Keratinocyte (primary cell): ENCODE results near the gene VPS33B. TPM values are rescaled to one million over a fixed set of nuclear protein-coding genes. Genes with fewer than 3 reads are reported as not detected.

Experiments
- DNase-seq: peaks from one replicate; pipeline ENCODE4 v3.0.0-alpha.2; 2011; ENCODE audit warnings: low read depth, missing footprints, low spot score
- FAIRE-seq: peaks from 2 replicates; lab custom pipeline; 2011; peaks lifted over from hg19 to GRCh38; lab: Jason Lieb, UNC
- H2AFZ ChIP-seq: 2 replicates; pipeline ENCODE4 v1.6.0; 2012; ENCODE audit warnings: low read length, control low read depth, inconsistent platforms; ENCODE audit not compliant: control insufficient read depth
- H3K27ac ChIP-seq: 2 replicates; pipeline ENCODE4 v1.5.1; 2011; ENCODE audit warnings: low read length; ENCODE audit not compliant: control insufficient read depth, insufficient read depth
- H3K27me3 ChIP-seq: 3 replicates; pipeline ENCODE4 v1.6.0; 2011; ENCODE audit warnings: low read length; ENCODE audit not compliant: control insufficient read depth, insufficient read depth; ENCODE audit errors: extremely low read depth
- H3K36me3 ChIP-seq, 2 experiments: 2 replicates in 1 of 2; 3 replicates in 1 of 2; pipeline ENCODE4 v1.5.1; 2011; ENCODE audit warnings: low read length in 2 of 2, mild to moderate bottlenecking in 1 of 2; ENCODE audit not compliant: control insufficient read depth in 2 of 2, insufficient read depth in 2 of 2; ENCODE audit errors: extremely low read depth in 1 of 2
- H3K4me1 ChIP-seq: 3 replicates; pipeline ENCODE4 v1.5.1; 2011; ENCODE audit warnings: low read length; ENCODE audit not compliant: control insufficient read depth, insufficient read depth; ENCODE audit errors: extremely low read depth
- H3K4me2 ChIP-seq: 3 replicates; pipeline ENCODE4 v1.6.0; 2011; ENCODE audit warnings: low read depth, low read length; ENCODE audit not compliant: control insufficient read depth, insufficient read depth; ENCODE audit errors: extremely low read depth
- H3K4me3 ChIP-seq, 3 experiments: fragments of 200-600 bp in 1 of 3; sonication (generic) in 1 of 3; 2 replicates in 2 of 3; 3 replicates in 1 of 3; pipeline ENCODE4 v1.5.1; 2011 to 2016; ENCODE audit warnings: low read length in 3 of 3, mild to moderate bottlenecking in 3 of 3, control low read depth in 2 of 3, inconsistent platforms in 1 of 3, low read depth in 1 of 3, mixed read lengths in 1 of 3, mixed run types in 1 of 3, moderate library complexity in 1 of 3; ENCODE audit not compliant: control insufficient read depth in 2 of 3, insufficient read depth in 2 of 3; ENCODE audit errors: extremely low read depth in 1 of 3
- H3K79me2 ChIP-seq: 2 replicates; pipeline ENCODE4 v1.6.0; 2012; ENCODE audit warnings: low read length; ENCODE audit not compliant: control insufficient read depth, insufficient read depth
- H3K9ac ChIP-seq: 3 replicates; pipeline ENCODE4 v1.6.0; 2011; ENCODE audit warnings: low read length; ENCODE audit not compliant: control insufficient read depth, insufficient read depth; ENCODE audit errors: extremely low read depth
- H3K9me1 ChIP-seq: 3 replicates; pipeline ENCODE4 v1.6.0; 2011; ENCODE audit warnings: low read length; ENCODE audit not compliant: control insufficient read depth, insufficient read depth; ENCODE audit errors: extremely low read depth
- H3K9me3 ChIP-seq: 2 replicates; pipeline ENCODE4 v1.5.1; 2012; ENCODE audit warnings: low read depth, low read length; ENCODE audit not compliant: control insufficient read depth
- H4K20me1 ChIP-seq: 3 replicates; pipeline ENCODE4 v1.6.0; 2011; ENCODE audit warnings: low read length; ENCODE audit not compliant: control insufficient read depth, insufficient read depth; ENCODE audit errors: extremely low read depth
- CTCF ChIP-seq, 3 experiments: IDR thresholded peaks in 1 of 3; conservative IDR thresholded peaks in 1 of 3; optimal IDR thresholded peaks in 1 of 3; 2 replicates in 2 of 3; 3 replicates in 1 of 3; pipeline versions ENCODE3 to v1.5.1; 2011; ENCODE audit warnings: low read length in 3 of 3, mild to moderate bottlenecking in 3 of 3, moderate library complexity in 2 of 3, control low read depth in 1 of 3, inconsistent platforms in 1 of 3; ENCODE audit not compliant: insufficient read depth in 2 of 3; ENCODE audit errors: extremely low read depth in 1 of 3
- EZH2 ChIP-seq: IDR thresholded peaks from one replicate; pipeline ENCODE4 v1.6.1; 2012; ENCODE audit warnings: inconsistent platforms, mild to moderate bottlenecking, low read length, moderate library complexity
- dilution Hi-C: fragments of 300-500 bp; cut with MboI; formaldehyde crosslinking; loops from one replicate; pipeline ENCODE4 v1.7.0; 2020; ENCODE audit warnings: low sequenced_read_pairs; ENCODE audit not compliant: extremely low pct_ligation_motif_present
- polyA plus RNA-seq, 5 experiments: library from polyadenylated mRNA; depleted of rRNA in 3 of 5; stranded (reverse) in 3 of 5; stranded (forward) in 1 of 5; unstranded in 1 of 5; fragments of >200 nt; gene quantifications; 1 replicate in 1 of 5; 2 replicates in 3 of 5; 3 replicates in 1 of 5; pipeline versions ENCODE4 v1.2.1 to v1.2.3, GENCODE V29; 2011 to 2012; ENCODE audit warnings: missing spikeins in 2 of 5, low read depth in 1 of 5, low replicate concordance in 1 of 5

The VPS33B gene
- polyA plus RNA-seq, 1 donor (not counting 4 experiments of a cell fraction or from before 2014, with no cell fraction given): 20.2 TPM

DNA sequence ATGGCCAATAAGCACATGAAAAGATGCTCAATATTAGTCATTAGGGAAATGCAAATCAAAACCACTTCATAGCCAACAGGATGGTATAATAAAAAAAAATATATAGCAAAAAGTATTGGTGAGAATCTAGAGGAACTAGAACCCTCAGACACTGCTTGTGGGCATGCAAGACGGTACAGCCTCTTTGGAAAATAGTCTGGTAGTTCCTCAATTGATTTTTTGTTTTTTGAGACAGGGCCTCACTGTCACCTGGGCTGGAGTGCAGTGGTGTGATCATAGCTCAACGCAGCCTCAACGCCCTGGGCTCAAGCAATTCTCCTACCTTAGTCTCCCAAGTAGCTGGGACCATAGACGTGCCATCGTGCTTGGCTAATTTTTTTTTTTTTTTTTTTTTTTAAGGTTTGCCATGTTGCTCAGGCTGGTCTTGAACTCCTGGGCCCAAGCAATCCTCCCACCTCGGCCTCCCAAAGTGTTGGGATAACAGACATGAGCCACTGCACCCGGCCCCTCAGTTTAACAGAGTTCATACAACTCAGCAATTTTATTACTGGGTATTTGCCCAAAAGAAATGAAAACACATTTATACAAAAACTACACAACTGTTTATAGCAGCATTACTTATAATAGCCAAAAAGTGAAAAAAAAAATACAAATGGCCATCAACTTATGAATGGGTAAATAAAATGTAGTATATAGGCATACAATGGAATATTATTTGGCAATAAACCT, 33.2 kb downstream of the VPS33B start:
- Histone ChIP-seq H3K9me3 (no peaks in the 10 kb centered on the region), H3K36me3 (peaks cover 0 to 6% of the 10 kb centered on the region in 2 experiments), H3K79me2 (peaks cover 97% of the 10 kb centered on the region), H3K4me1 (peaks cover 7% of the 10 kb centered on the region), H3K27me3 (no peaks in the 10 kb centered on the region), H4K20me1 (no peaks in the 10 kb centered on the region), H2AFZ (no peak overlapping the region), H3K4me3 (no peak overlapping the region), H3K4me2 (no peak overlapping the region), H3K9me1 (peaks cover 4% of the 10 kb centered on the region), H3K27ac (no peak overlapping the region), H3K9ac (no peak overlapping the region)
- no peak for TF ChIP-seq CTCF (optimal IDR thresholded peaks at IDR 0.05 in 1 of 3, IDR thresholded peaks at IDR 0.05 in 1 of 3, conservative IDR thresholded peaks at IDR 0.05 in 1 of 3; ENCODE audit: extremely low read depth in 1 of 3, insufficient read depth in 2 of 3, low read length in 3 of 3)
- no peak for TF ChIP-seq EZH2
- no peak for DNase-seq
- no peak for FAIRE-seq
- dilution Hi-C loops: no loop called here

GRCh38 chr15:90988296-90988695, 34.1 kb downstream of the VPS33B start:
- TF ChIP-seq EZH2 (no peak), CTCF (optimal IDR thresholded peaks at IDR 0.05 in 1 of 3, IDR thresholded peaks at IDR 0.05 in 1 of 3, conservative IDR thresholded peaks at IDR 0.05 in 1 of 3; ENCODE audit: extremely low read depth in 1 of 3, insufficient read depth in 2 of 3, low read length in 3 of 3) (no peak)
- H2AFZ ChIP-seq: no peak overlapping the region
- no peaks in the 10 kb centered on the region for H3K9me3 ChIP-seq
- FAIRE-seq: no peak
- H3K9ac ChIP-seq: no peak overlapping the region
- no peaks in the 10 kb centered on the region for H4K20me1 ChIP-seq
- peaks cover 93% of the 10 kb centered on the region for H3K79me2 ChIP-seq
- H3K4me1 ChIP-seq: peaks cover 7% of the 10 kb centered on the region
- no peaks in the 10 kb centered on the region for H3K27me3 ChIP-seq
- H3K27ac ChIP-seq: no peak overlapping the region
- no peak for DNase-seq
- H3K4me3 ChIP-seq: no peak overlapping the region
- H3K4me2 ChIP-seq: no peak overlapping the region
- peaks cover 4% of the 10 kb centered on the region for H3K9me1 ChIP-seq
- peaks cover 0 to 15% of the 10 kb centered on the region in 2 experiments for H3K36me3 ChIP-seq
- dilution Hi-C loops: no loop called here
